Gastrocnemius medialis (tissue), 4 donors: ENCODE data around the gene MARCHF2.

Experiments used
- CTCF ChIP-seq, 5 experiments: fragments of 450-650 bp in 3 of 5; fragments of 200-600 bp in 2 of 5; sonication (generic) in 2 of 5; IDR thresholded peaks in 4 of 5; conservative IDR thresholded peaks in 1 of 5; 1 replicate in 4 of 5; 2 replicates in 1 of 5; pipeline ENCODE4 v1.5.1; 2016 to 2019; ENCODE audit warnings: antibody characterized with exemption in 5 of 5, mild to moderate bottlenecking in 3 of 5, moderate library complexity in 3 of 5
- POLR2A ChIP-seq, 2 donors: fragments of 450-650 bp; IDR thresholded peaks; one replicate each; pipeline ENCODE4 v1.6.1; 2017; ENCODE audit warnings: antibody characterized with exemption in 2 of 2, mild to moderate bottlenecking in 2 of 2, moderate library complexity in 2 of 2

GRCh38 chr19:8461891-8462290, 48.8 kb downstream of the MARCHF2 start:
- TF ChIP-seq CTCF (IDR thresholded peaks at IDR 0.05 in 4 of 5, conservative IDR thresholded peaks at IDR 0.05 in 1 of 5) (no peak), POLR2A (IDR thresholded peaks at IDR 0.05) (no peak)
